Measurements from ENCODE around the gene GUCA1A. TPM values are rescaled to one million over a fixed set of nuclear protein-coding genes. Genes with fewer than 3 reads are reported as not detected.

The GUCA1A gene
- total RNA-seq, 1 experiment from 2014 or later = not detected

GRCh38 chr6:42195415-42195814, 22.3 kb downstream of the GUCA1A start:
- BruUV-seq (replicated peaks) = no TSS peak
- TF ChIP-seq CTCF (IDR thresholded peaks at IDR 0.05) = no peak
- no peak for TF ChIP-seq REST (IDR thresholded peaks at IDR 0.05; ENCODE audit: insufficient read depth in 1 of 2, low read depth in 2 of 2, low read length in 1 of 2)
- no peak for TF ChIP-seq SIN3A (IDR thresholded peaks at IDR 0.05; ENCODE audit: borderline replicate concordance, insufficient read depth, low read depth, low read length)
- no peak for TF ChIP-seq POLR2AphosphoS5 (IDR thresholded peaks at IDR 0.05; ENCODE audit: low read depth, low read length)
- no peak for TF ChIP-seq TCF7L2 (IDR thresholded peaks at IDR 0.05; ENCODE audit: low read depth, low read length)
- H3K27ac ChIP-seq (ENCODE audit: low read length) = no peak overlapping the region
- ChIA-PET POLR2A (no interaction called here), CTCF (no interaction called here)
- no peak overlapping the region for H3K4me3 ChIP-seq (ENCODE audit: low read depth in 2 of 2, low read length in 2 of 2)
- ATAC-seq (no peak), DNase-seq (ENCODE audit: low read depth, low spot score) (no peak)
- intact Hi-C loops (cut with micrococcal nuclease; ENCODE audit: unreplicated experiment) = no loop called here
- in situ Hi-C loops (cut with HindIII; ENCODE audit: low pct_unique_long_range_greater_than_20kb, low sequenced_read_pairs) = no loop called here
- H3K27me3 ChIP-seq (ENCODE audit: control insufficient read depth, insufficient read depth, low read length) = no peaks in the 10 kb centered on the region
- H3K36me3 ChIP-seq (ENCODE audit: control insufficient read depth, insufficient read depth, low read length) = no peaks in the 10 kb centered on the region
- H3K4me1 ChIP-seq (ENCODE audit: control insufficient read depth, insufficient read depth, low read length) = peaks cover 9% of the 10 kb centered on the region; the same call in 1 of the 2 replicates
- H3K9me3 ChIP-seq (ENCODE audit: control insufficient read depth, insufficient read depth, low read depth, low read length) = no peaks in the 10 kb centered on the region

- Histone ChIP-seq H3K4me3 (ENCODE audit: low read depth in 2 of 2, low read length in 2 of 2) (no peak overlapping the region), H3K36me3 (ENCODE audit: control insufficient read depth, insufficient read depth, low read length) (no peaks in the 10 kb centered on the region), H3K27me3 (ENCODE audit: control insufficient read depth, insufficient read depth, low read length) (no peaks in the 10 kb centered on the region), H3K27ac (ENCODE audit: low read length) (no peak overlapping the region), H3K9me3 (ENCODE audit: control insufficient read depth, insufficient read depth, low read depth, low read length) (no peaks in the 10 kb centered on the region), H3K4me1 (ENCODE audit: control insufficient read depth, insufficient read depth, low read length) (peaks cover 9% of the 10 kb centered on the region; the same call in 1 of the 2 replicates)
- POLR2A ChIA-PET = no interaction called here
- in situ Hi-C loops (cut with HindIII; ENCODE audit: low pct_unique_long_range_greater_than_20kb, low sequenced_read_pairs) (no loop called here), intact Hi-C loops (cut with micrococcal nuclease; ENCODE audit: unreplicated experiment) (no loop called here)
- ATAC-seq (peak; percentile 57; the same call in 1 of the 2 replicates), DNase-seq (ENCODE audit: low read depth, low spot score) (no peak)
- TF ChIP-seq SIN3A (IDR thresholded peaks at IDR 0.05; ENCODE audit: borderline replicate concordance, insufficient read depth, low read depth, low read length) (no peak), POLR2AphosphoS5 (IDR thresholded peaks at IDR 0.05; ENCODE audit: low read depth, low read length) (no peak), TCF7L2 (IDR thresholded peaks at IDR 0.05; ENCODE audit: low read depth, low read length) (no peak), CTCF (IDR thresholded peaks at IDR 0.05) (no peak), REST (IDR thresholded peaks at IDR 0.05; ENCODE audit: insufficient read depth in 1 of 2, low read depth in 2 of 2, low read length in 1 of 2) (no peak)
- CTCF ChIA-PET = no interaction called here
- BruUV-seq (replicated peaks) = no TSS peak
These were observed 24.6 kb downstream of the GUCA1A start for GRCh38 chr6:42197555-42198362.

Measured in Panc1 (cell line).